ENCODE results near the gene STX8.
A peak's percentile ranks its signal among the peaks of the same experiment; 100 is the strongest.

STX8 gene

GRCh38 chr17:9434642-9435057, 141.0 kb downstream of the STX8 start:
- no peak for DNase-seq

GRCh38 chr17:9432934-9433421, 142.6 kb downstream of the STX8 start:
- DNase-seq: no peak

GRCh38 chr17:9432134-9432885, 143.3 kb downstream of the STX8 start:
- DNase-seq: no peak

- DNase-seq: no peak
These were observed 144.0 kb downstream of the STX8 start for GRCh38 chr17:9431620-9432019.

- DNase-seq: peak in 1 of 3 experiments; percentile 34
These were observed 147.9 kb downstream of the STX8 start for GRCh38 chr17:9427465-9428315.

- no peak for DNase-seq
These were observed 151.5 kb downstream of the STX8 start for GRCh38 chr17:9424071-9424640.

GRCh38 chr17:9421525-9421924, 154.1 kb downstream of the STX8 start:
- DNase-seq: no peak

- no peak for DNase-seq
These were observed 155.6 kb downstream of the STX8 start for GRCh38 chr17:9419932-9420453.

- DNase-seq: no peak
These were observed 161.1 kb downstream of the STX8 start for GRCh38 chr17:9414471-9414870.

GRCh38 chr17:9410737-9411136, 164.9 kb downstream of the STX8 start:
- no peak for DNase-seq

- no peak for DNase-seq
These were observed 165.3 kb downstream of the STX8 start for GRCh38 chr17:9410301-9410700.

GRCh38 chr17:9409878-9410277, 165.7 kb downstream of the STX8 start:
- DNase-seq: no peak

- peak in 1 of 3 experiments; percentile 43 for DNase-seq
These were observed 166.5 kb downstream of the STX8 start for GRCh38 chr17:9408868-9409829.

GRCh38 chr17:9408381-9408780, 167.2 kb downstream of the STX8 start:
- DNase-seq: no peak

GRCh38 chr17:9406046-9406606, 169.5 kb downstream of the STX8 start:
- DNase-seq: peak in 2 of 3 experiments; percentile 11 to 79

- DNase-seq: no peak
These were observed 172.4 kb downstream of the STX8 start for GRCh38 chr17:9403257-9403656.

- DNase-seq: peak in 1 of 3 experiments; percentile 6
These were observed 172.9 kb downstream of the STX8 start for GRCh38 chr17:9402590-9403199.

GRCh38 chr17:9401434-9401833, 174.2 kb downstream of the STX8 start:
- DNase-seq: no peak

GRCh38 chr17:9389111-9389527, 186.5 kb downstream of the STX8 start:
- no peak for DNase-seq

GRCh38 chr17:9386401-9386800, 189.2 kb downstream of the STX8 start:
- no peak for DNase-seq

- DNase-seq: no peak
These were observed 191.8 kb downstream of the STX8 start for GRCh38 chr17:9383826-9384225.

Measured in NCI-H1417 (cell line).